K562 (cell line): ENCODE measurements around the gene HRH4. TPM values are rescaled to one million over a fixed set of nuclear protein-coding genes. Genes with fewer than 3 reads are reported as not detected.
A peak's percentile ranks its signal among the peaks of the same experiment; 100 is the strongest.

Experiments used
- ARID3A ChIP-seq: IDR thresholded peaks from 2 replicates; pipeline ENCODE4 v1.6.1; 2012; ENCODE audit warnings: low read depth, low read length, improper control_type of control experiment, borderline replicate concordance
- CEBPG ChIP-seq, 3 experiments: fragments of 200-800 bp in 1 of 3; sonication (Bioruptor generic) in 1 of 3; sonication (generic) in 1 of 3; formaldehyde crosslinking in 1 of 3; IDR thresholded peaks in 2 of 3; conservative IDR thresholded peaks in 1 of 3; 2 replicates each; pipeline versions ENCODE4 v1.6.1 to v1.8.0; 2016 to 2022; ENCODE audit warnings: missing compliant biosample characterization in 2 of 3, missing genetic modification characterization in 2 of 3, mild to moderate bottlenecking in 1 of 3, missing genetic modification reagents in 1 of 3
- FOSL1 ChIP-seq: fragments of 200-800 bp; sonication (Bioruptor generic); conservative IDR thresholded peaks from 2 replicates; pipeline ENCODE4 v1.6.1; 2016; ENCODE audit warnings: missing genetic modification characterization, missing compliant biosample characterization
- KDM5B ChIP-seq: fragments of 200-600 bp; sonication (generic); IDR thresholded peaks from 2 replicates; pipeline ENCODE4 v1.6.1; 2012; ENCODE audit warnings: low read depth, mild to moderate bottlenecking, moderate library complexity, low read length, control low read depth, inconsistent platforms; ENCODE audit not compliant: insufficient replicate concordance
- L3MBTL2 ChIP-seq: fragments of 450-650 bp; IDR thresholded peaks from 2 replicates; pipeline ENCODE4 v1.6.1; 2016; ENCODE audit warnings: mild to moderate bottlenecking, moderate library complexity
- OTX1 ChIP-seq: fragments of 450-650 bp; formaldehyde crosslinking; IDR thresholded peaks from 2 replicates; pipeline ENCODE4 v1.4.0; 2022; ENCODE audit warnings: mild to moderate bottlenecking
- RBBP5 ChIP-seq: fragments of 200-600 bp; sonication (generic); IDR thresholded peaks from 2 replicates; pipeline ENCODE4 v1.6.1; 2012; ENCODE audit warnings: borderline replicate concordance, mild to moderate bottlenecking, low read length, control low read depth, inconsistent platforms; ENCODE audit not compliant: insufficient read depth, poor library complexity, severe bottlenecking
- RREB1 ChIP-seq: fragments of 250-450 bp; sonication (Bioruptor Pico); IDR thresholded peaks from 2 replicates; pipeline ENCODE4 v1.4.0; 2020
- SAFB ChIP-seq: fragments of 200-400 bp; formaldehyde crosslinking; IDR thresholded peaks from 2 replicates; pipeline ENCODE4 v1.6.1; 2017; ENCODE audit warnings: low read depth, low read length, borderline replicate concordance
- TBP ChIP-seq: optimal IDR thresholded peaks from 2 replicates; pipeline ENCODE3; 2011; ENCODE audit warnings: low read depth, low read length, improper control_type of control experiment
- ZBTB34 ChIP-seq: fragments of 250-450 bp; sonication (Bioruptor Pico); IDR thresholded peaks from 2 replicates; pipeline ENCODE4 v1.8.0; 2021; ENCODE audit warnings: mild to moderate bottlenecking, moderate library complexity
- ZNF436 ChIP-seq: fragments of 250-450, 450-650 bp; sonication (Bioruptor Pico); formaldehyde crosslinking; IDR thresholded peaks from 2 replicates; pipeline ENCODE4 v1.7.0; 2020; ENCODE audit warnings: mild to moderate bottlenecking
- polyA plus RNA-seq, 8 experiments: library from polyadenylated mRNA; depleted of rRNA in 4 of 8; stranded (reverse) in 5 of 8; unstranded in 3 of 8; fragments of >200 nt; fragmentation: Nextera tagmentation in 2 of 8; fragmentation: Illumina TruSeq in 1 of 8; extraction: Ambion mirVana in 2 of 8; extraction: Trizol in 1 of 8; gene quantifications; 2 replicates each; pipeline versions ENCODE4 v1.2.1 to v1.2.3, GENCODE V29; 2011 to 2014; ENCODE audit warnings: inconsistent platforms in 1 of 8, missing spikeins in 1 of 8
- total RNA-seq, 7 experiments: library from RNA; depleted of rRNA in 6 of 7; stranded (reverse); fragments of >200 nt in 6 of 7; fragmentation: Illumina TruSeq in 2 of 7; extraction: Trizol in 2 of 7; gene quantifications; 2 replicates each; pipeline versions ENCODE4 v1.2.1 to v1.2.3, GENCODE V29; 2011 to 2021; ENCODE audit warnings: low replicate concordance in 1 of 7
- TF ChIP-seq, protein P1 (sequence below), 2 experiments: fragments of 250-450 bp in 1 of 2; fragments of 450-650 bp in 1 of 2; sonication (Bioruptor Pico) in 1 of 2; IDR thresholded peaks; 2 replicates each; pipeline versions ENCODE4 v1.6.1 to v1.8.0; 2016 to 2021; ENCODE audit warnings: mild to moderate bottlenecking in 2 of 2, moderate library complexity in 2 of 2, missing compliant biosample characterization in 1 of 2, missing genetic modification characterization in 1 of 2
- TF ChIP-seq, protein P2 (sequence below): fragments of 250-450 bp; sonication (Bioruptor Pico); IDR thresholded peaks from 2 replicates; pipeline ENCODE4 v1.6.1; 2021; ENCODE audit warnings: mild to moderate bottlenecking

The HRH4 gene
- total and polyA plus RNA-seq, 9 of the 15 experiments (the other 6 are each of a cell fraction or from before 2014, with no cell fraction given) = not detected

DNA sequence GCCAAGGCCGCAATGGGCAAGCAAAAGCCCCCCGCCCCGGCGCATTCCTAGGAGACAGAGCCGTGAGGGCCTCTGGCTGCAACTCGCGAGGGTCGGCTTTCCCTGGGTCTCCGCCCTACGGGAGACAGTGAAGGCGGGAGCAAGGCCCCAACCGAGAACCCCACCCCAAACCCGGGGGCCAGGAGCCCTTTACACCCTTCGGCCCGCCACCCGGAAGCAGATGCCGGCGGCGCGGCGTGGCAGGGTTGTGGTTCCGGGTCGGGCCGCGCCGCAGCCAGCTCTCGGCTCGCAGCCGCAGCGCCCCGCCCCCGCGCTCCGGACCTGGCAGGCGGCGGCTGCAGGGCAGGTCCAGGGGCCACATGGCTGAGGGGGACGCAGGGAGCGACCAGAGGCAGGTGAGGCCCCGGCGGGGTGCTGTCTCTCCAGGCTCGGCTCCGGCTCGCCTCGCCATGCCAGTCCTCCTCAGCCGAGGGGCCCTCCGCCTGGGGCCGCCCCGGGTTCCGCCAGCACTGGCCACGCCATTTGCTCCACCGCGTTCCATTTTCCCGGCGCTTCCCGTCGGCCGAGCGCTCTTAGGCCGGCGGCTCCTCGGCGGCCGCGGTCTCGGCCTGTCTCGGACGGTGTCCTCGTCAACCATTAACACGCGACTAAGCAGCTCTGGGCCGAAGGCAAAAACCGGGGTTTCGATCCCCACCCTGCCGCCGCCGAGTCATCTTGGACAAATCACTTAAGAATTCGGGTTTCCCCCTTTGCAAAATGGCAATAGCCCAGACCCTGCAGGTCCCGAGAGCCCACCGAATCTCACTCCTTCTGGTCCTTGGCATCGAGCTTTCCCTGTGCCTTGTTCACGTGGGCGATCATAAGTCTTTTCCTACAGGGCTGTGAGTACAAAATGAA, 33.8 kb upstream of the HRH4 start, which contains the start of gene IMPACT (continued):
- TF ChIP-seq, protein P1, sequence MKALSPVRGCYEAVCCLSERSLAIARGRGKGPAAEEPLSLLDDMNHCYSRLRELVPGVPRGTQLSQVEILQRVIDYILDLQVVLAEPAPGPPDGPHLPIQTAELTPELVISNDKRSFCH (CRISPR knock-in tag; IDR thresholded peaks at IDR 0.05) = no peak
- TF ChIP-seq, protein P1 (tag; IDR thresholded peaks at IDR 0.05) = peak; percentile 92
- TF ChIP-seq L3MBTL2 = peak; percentile 94
- TF ChIP-seq ARID3A = no peak
- TF ChIP-seq KDM5B = peak; percentile 52
- TF ChIP-seq RBBP5 = peak; percentile 66
- TF ChIP-seq ZBTB34 (CRISPR knock-in tag) = no peak
- TF ChIP-seq SAFB = no peak
- TF ChIP-seq, protein P2, sequence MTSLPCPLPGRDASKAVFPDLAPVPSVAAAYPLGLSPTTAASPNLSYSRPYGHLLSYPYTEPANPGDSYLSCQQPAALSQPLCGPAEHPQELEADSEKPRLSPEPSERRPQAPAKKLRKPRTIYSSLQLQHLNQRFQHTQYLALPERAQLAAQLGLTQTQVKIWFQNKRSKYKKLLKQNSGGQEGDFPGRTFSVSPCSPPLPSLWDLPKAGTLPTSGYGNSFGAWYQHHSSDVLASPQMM (CRISPR knock-in tag) = no peak
- TF ChIP-seq FOSL1 = no peak
- peak; percentile 87 for TF ChIP-seq OTX1 (CRISPR knock-in tag)
- no peak for TF ChIP-seq CEBPG (CRISPR knock-in tag; IDR thresholded peaks at IDR 0.05)
- no peak for TF ChIP-seq CEBPG (tag; conservative IDR thresholded peaks at IDR 0.05 in 1 of 2, IDR thresholded peaks at IDR 0.05 in 1 of 2)
- TF ChIP-seq ZNF436 (CRISPR knock-in tag) = no peak
- TF ChIP-seq RREB1 = peak; percentile 83; the same call in 1 of the 2 replicates
- TF ChIP-seq TBP = peak; percentile 69
